ENCODE results near the gene PTPRN2.
"Not testable (repeated sequence)": the region's sequence is repeated elsewhere in the genome, so short reads cannot be mapped to it uniquely, and the experiment has no call there.

The PTPRN2 gene

GRCh38 chr7:157596881-157597280 lies 990.7 kb downstream of the PTPRN2 start:
- DNase-seq (ENCODE audit: low read depth in 2 of 2): no peak

DNA sequence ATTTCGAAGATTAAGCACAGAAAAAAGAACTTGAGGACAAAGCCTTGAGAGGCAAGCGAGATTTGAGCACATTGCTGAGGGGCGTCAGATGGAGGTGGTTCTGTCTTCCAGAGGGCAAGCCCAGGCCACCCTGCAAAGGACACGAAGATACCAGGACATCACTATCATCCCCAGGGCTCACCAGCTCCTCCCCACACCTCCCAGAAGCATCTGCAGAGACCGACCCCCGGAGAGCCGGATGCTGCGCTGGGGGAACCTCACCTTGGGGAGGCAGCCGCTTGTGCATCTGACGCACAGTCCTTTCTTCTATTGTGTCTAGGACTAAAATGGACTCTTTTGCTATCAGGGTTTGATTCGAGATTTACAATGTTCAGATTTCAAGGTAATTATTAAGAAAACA lies 991.2 kb downstream of the PTPRN2 start:
- no peak for DNase-seq (ENCODE audit: low read depth in 2 of 2)

DNA sequence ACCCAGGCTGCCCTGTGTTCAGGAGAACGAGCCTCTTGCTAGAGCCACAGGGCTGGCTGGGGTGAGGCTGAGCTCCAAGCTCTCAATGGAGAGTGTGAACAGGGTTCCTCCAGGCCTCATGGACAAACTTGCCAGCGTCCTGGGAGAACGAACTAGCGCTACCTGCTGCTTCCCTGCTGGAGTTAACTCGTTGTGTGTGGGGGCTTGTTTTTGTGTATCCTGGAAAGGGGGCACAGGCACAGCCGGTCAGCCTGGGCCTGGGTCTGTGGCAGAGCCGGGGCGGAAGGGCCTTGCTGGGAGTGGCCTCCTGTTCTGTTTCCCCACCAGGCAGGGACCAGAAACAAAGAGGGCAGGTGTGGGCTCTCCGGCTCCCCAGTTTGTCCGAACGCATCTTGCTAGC lies 991.6 kb downstream of the PTPRN2 start:
- no peak for DNase-seq (ENCODE audit: low read depth in 2 of 2)

GRCh38 chr7:157595086-157595855 lies 992.4 kb downstream of the PTPRN2 start:
- DNase-seq (ENCODE audit: low read depth in 2 of 2): no peak

DNA sequence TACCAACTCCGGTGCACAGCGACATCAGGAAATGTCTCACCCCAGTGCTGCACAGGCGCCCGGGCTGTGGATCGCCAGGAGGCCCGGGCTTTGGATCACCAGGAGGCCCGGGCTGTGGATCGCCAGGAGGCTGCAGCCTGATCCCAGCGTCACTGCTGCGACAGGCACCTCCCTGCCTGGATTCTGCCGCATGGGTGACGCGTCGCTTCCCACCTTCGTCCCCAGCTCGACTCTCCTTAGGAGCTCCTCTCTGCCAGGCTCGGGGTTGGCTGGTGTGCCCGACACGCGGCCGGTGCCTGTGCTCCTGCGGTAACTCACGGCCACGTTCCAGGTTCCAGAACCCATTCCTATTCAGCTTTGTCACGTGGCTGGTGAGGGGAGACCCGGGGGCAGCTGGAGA lies 993.3 kb downstream of the PTPRN2 start:
- no peak for DNase-seq (ENCODE audit: low read depth in 2 of 2)

DNA sequence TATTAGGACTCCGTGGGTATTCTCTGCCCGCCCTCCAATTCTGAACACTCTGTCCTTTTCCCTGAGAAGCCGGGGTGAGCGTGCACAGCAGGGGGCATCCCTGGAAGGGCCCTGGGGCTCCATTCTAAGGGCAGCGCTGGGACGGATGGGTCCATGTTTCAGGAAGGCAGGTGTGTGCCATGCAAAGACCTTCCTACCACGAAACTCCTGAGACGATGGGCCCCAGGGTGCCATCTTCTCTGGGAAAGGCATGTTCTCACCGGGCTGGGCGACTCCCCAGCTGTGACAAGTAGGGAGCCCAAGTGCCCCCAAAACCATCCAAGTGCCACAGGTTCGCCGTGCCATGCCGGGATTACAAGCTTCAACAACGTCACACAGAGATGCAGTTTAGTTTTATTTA lies 994.1 kb downstream of the PTPRN2 start:
- no peak for DNase-seq (ENCODE audit: low read depth in 2 of 2)

DNA sequence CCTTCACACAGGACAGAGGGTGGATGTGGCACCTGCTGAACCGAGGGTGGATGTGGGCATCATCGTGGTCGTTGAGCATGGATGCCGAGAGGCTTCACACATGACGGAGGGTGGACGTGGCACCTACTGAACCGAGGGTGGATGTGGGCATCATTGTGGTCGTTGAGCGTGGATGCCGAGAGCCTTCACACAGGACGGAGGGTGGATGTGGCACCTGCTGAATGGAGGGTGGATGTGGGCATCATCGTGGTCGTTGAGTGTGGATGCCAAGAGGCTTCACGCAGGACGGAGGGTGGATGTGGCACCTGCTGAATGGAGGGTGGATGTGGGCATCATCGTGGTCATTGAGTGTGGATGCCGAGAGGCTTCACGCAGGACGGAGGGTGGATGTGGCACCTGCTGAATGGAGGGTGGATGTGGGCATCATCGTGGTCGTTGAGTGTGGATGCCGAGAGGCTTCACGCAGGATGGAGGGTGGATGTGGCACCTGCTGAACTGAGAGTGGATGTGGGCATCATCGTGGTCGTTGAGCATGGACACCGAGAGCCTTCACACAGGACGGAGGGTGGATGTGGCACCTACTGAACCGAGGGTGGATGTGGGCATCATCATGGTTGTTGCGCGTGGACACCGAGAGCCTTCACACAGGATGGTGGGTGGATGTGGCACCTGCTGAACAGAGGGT lies 994.8 kb downstream of the PTPRN2 start:
- DNase-seq (ENCODE audit: low read depth in 2 of 2): not testable (repeated sequence)

GRCh38 chr7:157590526-157590925 lies 997.1 kb downstream of the PTPRN2 start:
- DNase-seq (ENCODE audit: low read depth in 2 of 2): no peak

- no peak for DNase-seq (ENCODE audit: low read depth in 2 of 2)
Observed at GRCh38 chr7:157589680-157590079, 997.9 kb downstream of the PTPRN2 start.

- no peak for DNase-seq (ENCODE audit: low read depth in 2 of 2)
Observed at GRCh38 chr7:157587805-157588560, 999.6 kb downstream of the PTPRN2 start.

- no peak for DNase-seq (ENCODE audit: low read depth in 2 of 2)
Observed at GRCh38 chr7:157587051-157587804, 1000.4 kb downstream of the PTPRN2 start.

DNA sequence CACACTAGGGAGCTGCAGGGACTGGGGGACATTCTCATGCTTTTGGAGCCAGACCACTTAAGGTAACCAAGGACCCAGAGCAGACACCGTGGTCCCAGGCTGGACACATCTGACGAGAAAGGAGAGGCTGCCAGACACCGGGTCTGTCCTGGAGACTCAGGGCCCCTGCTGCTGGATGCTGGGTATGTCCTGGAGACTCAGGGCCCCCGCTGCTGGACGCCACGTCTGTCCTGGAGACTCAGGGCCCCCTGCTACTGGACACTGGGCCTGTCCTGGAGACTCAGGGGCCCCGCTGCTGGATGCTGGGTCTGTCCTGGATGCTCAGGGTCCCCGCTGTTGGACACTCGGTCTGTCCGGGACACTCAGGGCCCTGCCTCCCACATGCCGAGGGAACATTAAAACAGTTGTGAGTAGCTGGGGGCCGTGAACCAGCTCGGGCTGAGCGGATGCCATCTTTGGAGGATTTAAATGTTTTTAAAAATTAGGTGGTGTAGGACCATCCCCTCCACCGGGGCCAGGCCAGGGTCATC lies 1001.1 kb downstream of the PTPRN2 start:
- no peak for DNase-seq (ENCODE audit: low read depth in 2 of 2)

DNA sequence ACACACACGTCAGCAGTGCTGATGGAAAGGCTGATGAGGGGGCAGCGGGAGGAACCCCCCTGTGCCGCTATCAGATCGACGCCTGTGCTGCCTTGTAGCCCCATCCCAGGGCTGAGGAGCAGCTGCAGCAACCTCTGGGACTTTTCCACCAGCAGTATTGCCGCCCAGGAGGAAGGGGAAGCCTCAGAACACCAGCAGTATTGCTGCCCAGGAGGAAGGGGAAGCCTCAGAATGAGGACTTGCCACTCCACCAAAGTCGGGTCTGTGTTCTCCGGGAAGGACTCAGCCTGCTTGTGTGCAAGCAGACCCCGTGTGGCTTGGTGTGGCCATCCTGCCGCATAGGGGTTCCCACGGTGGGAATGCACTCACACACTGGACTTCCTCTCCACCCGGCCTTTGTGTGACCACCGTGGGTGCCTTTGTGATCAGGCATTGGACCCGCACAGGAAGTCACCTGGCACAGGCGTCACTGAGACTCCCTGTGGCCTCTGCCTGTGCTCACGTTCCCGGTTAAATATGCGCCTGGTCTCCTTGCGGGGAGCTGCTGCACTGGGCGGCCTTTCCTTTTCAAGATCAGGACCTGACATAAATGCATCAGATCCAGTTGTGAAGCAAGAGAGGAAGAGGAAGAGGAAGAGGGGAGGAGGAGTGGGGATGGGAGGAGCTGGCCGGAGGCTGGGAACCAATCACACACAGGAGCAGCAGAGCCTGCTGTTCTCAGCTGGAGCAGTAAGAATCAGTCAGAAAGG lies 1002.3 kb downstream of the PTPRN2 start:
- DNase-seq (ENCODE audit: low read depth in 2 of 2): no peak

GRCh38 chr7:157584420-157584819 lies 1003.2 kb downstream of the PTPRN2 start:
- DNase-seq (ENCODE audit: low read depth in 2 of 2): no peak

DNA sequence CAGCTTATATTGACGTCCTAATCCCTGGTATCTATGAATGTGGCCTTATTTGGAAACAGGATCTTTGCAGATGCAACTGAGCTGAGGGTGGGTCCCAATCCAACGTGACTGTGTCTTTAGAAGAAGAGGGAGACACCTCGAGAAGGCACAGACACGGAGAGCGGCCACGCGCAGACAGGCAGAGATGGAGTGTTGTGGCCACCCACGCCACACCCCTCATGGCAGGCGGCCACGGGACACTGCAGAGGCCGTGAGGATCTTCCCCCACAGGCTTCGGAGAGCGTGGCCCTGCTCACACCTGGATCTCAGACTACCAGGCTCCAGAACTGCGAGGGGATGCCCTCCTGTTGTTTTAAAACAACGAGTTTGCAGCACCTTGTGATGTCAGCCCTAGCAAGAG lies 1005.9 kb downstream of the PTPRN2 start:
- no peak for DNase-seq (ENCODE audit: low read depth in 2 of 2)

- DNase-seq (ENCODE audit: low read depth in 2 of 2): no peak
Observed at GRCh38 chr7:157580324-157580723, 1007.3 kb downstream of the PTPRN2 start.

GRCh38 chr7:157579425-157579824 lies 1008.2 kb downstream of the PTPRN2 start:
- DNase-seq (ENCODE audit: low read depth in 2 of 2): no peak

GRCh38 chr7:157577796-157578339 lies 1009.8 kb downstream of the PTPRN2 start:
- DNase-seq (ENCODE audit: low read depth in 2 of 2): no peak

- no peak for DNase-seq (ENCODE audit: low read depth in 2 of 2)
Observed at GRCh38 chr7:157577061-157577460, 1010.6 kb downstream of the PTPRN2 start.

DNA sequence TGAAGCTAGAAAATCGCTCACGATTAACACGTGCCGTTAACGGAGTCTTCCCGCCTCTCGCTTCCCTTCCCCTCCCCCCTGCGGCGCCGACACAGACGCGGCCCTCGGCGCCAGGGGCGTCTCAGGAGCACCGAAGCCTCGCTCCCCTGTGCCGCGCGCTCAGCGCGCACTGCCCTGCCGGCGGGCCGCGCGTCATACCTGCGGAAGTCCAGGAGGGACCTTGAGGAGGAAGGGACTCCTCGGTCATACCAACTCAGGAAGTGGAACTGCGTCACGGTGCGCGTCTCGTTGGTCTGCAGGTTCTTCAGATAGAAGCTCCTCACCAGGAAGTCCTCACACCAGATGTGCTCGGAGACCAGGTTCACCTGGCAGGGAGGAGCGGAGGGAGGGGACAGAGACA lies 1011.2 kb downstream of the PTPRN2 start:
- peak in 1 of 2 donors; percentile 24 for DNase-seq (ENCODE audit: low read depth in 2 of 2)

GRCh38 chr7:157575777-157576176 lies 1011.8 kb downstream of the PTPRN2 start:
- no peak for DNase-seq (ENCODE audit: low read depth in 2 of 2)
